Measurements from ENCODE around the gene SLC12A4. TPM values are rescaled to one million over a fixed set of nuclear protein-coding genes. Genes with fewer than 3 reads are reported as not detected.
A peak's percentile ranks its signal among the peaks of the same experiment; 100 is the strongest.

Gene SLC12A4
- total RNA-seq, 5 donors from 2014 or later (not counting 1 experiment from before 2014, with no cell fraction given), result 23.3 to 39.6 (median 33.7) TPM

- no peak overlapping the region for H3K4me3 Mint-ChIP-seq
- DNase-seq, result no peak
- Histone ChIP-seq H3K27me3 (replicated peaks in 1 of 2; ENCODE audit: control insufficient read depth in 2 of 2, extremely low read depth in 1 of 2, insufficient read depth in 2 of 2, low read length in 1 of 2) (peaks cover 0 to 11% of the 10 kb centered on the region in 2 experiments), H3K4me3 (ENCODE audit: control insufficient read depth in 1 of 2, extremely low read depth in 1 of 2, low read length in 1 of 2) (no peak overlapping the region), H3K9me3 (no peaks in the 10 kb centered on the region), H3K36me3 (ENCODE audit: control insufficient read depth in 2 of 2, extremely low read depth in 1 of 2, insufficient read depth in 1 of 2, low read length in 1 of 2) (no peaks in the 10 kb centered on the region), H3K4me1 (ENCODE audit: control insufficient read depth in 1 of 2, extremely low read depth in 1 of 2, insufficient read depth in 2 of 2, low read length in 2 of 2) (peaks cover 8 to 27% of the 10 kb centered on the region in 2 experiments), H3K27ac (ENCODE audit: low read length) (no peak overlapping the region)
- peaks cover 23 to 26% (median 25%) of the 10 kb centered on the region in 3 donors for H3K4me1 Mint-ChIP-seq
- POLR2A ChIA-PET, result no interaction called here
- no peaks in the 10 kb centered on the region for H3K9me3 Mint-ChIP-seq
- CTCF ChIA-PET, result interaction anchor here in 1 of 2 donors (0.6 kb wide), 1 partner anchor 153 kb away, joined by 8 read pairs; no protein-coding TSS in a partner anchor
- no peaks in the 10 kb centered on the region for H3K36me3 Mint-ChIP-seq
- WGBS (ENCODE audit: insufficient coverage), result 95% methylated on average over 34 of the region's 49 CpGs
- H3K27ac Mint-ChIP-seq, result no peak overlapping the region
- peaks cover 0 to 1% of the 10 kb centered on the region in 2 donors for H3K27me3 Mint-ChIP-seq
- ATAC-seq (replicated peaks in 1 of 4), result no peak
Observed at GRCh38 chr16:67982011-67982696, 13.7 kb upstream of the SLC12A4 start.

- no peaks in the 10 kb centered on the region for H3K9me3 Mint-ChIP-seq
- Histone ChIP-seq H3K27ac (ENCODE audit: low read length) (no peak within 1 kb of the TSS), H3K36me3 (ENCODE audit: control insufficient read depth in 2 of 2, extremely low read depth in 1 of 2, insufficient read depth in 1 of 2, low read length in 1 of 2) (no peaks in the 10 kb centered on the region), H3K4me1 (ENCODE audit: control insufficient read depth in 1 of 2, extremely low read depth in 1 of 2, insufficient read depth in 2 of 2, low read length in 2 of 2) (peaks cover 8 to 23% of the 10 kb centered on the region in 2 experiments), H3K9me3 (no peaks in the 10 kb centered on the region), H3K4me3 (ENCODE audit: control insufficient read depth in 1 of 2, extremely low read depth in 1 of 2, low read length in 1 of 2) (no peak within 1 kb of the TSS), H3K27me3 (replicated peaks in 1 of 2; ENCODE audit: control insufficient read depth in 2 of 2, extremely low read depth in 1 of 2, insufficient read depth in 2 of 2, low read length in 1 of 2) (peaks cover 0 to 17% of the 10 kb centered on the region in 2 experiments)
- peak in 3 of 35 experiments; percentile 23 to 43 (median 38) for DNase-seq
- WGBS (ENCODE audit: insufficient coverage), result 79% methylated on average over 41 of the region's 62 CpGs
- peak in 1 of 4 experiments; percentile 17 for ATAC-seq (replicated peaks in 1 of 4)
- H3K4me3 Mint-ChIP-seq, result no peak within 1 kb of the TSS
- H3K27me3 Mint-ChIP-seq, result peaks cover 0 to 1% of the 10 kb centered on the region in 2 donors
- POLR2A ChIA-PET, result no interaction called here
- H3K4me1 Mint-ChIP-seq, result peaks cover 23 to 26% (median 25%) of the 10 kb centered on the region in 3 donors
- no peaks in the 10 kb centered on the region for H3K36me3 Mint-ChIP-seq
- CTCF ChIA-PET, result no interaction called here
- no peak within 1 kb of the TSS for H3K27ac Mint-ChIP-seq
Observed at GRCh38 chr16:67979955-67980678, 11.7 kb upstream of the SLC12A4 start, which contains the start of gene DPEP3. Gene DPEP3 (minus strand): TSS chr16:67980499. CDS start chr16:67980380, 119 bp downstream.

GRCh38 chr16:67977469-67978227 is 9.2 kb upstream of the SLC12A4 start:
- Histone ChIP-seq H3K27ac (ENCODE audit: low read length) (no peak overlapping the region), H3K36me3 (ENCODE audit: control insufficient read depth in 2 of 2, extremely low read depth in 1 of 2, insufficient read depth in 1 of 2, low read length in 1 of 2) (no peaks in the 10 kb centered on the region), H3K4me3 (ENCODE audit: control insufficient read depth in 1 of 2, extremely low read depth in 1 of 2, low read length in 1 of 2) (no peak overlapping the region), H3K4me1 (ENCODE audit: control insufficient read depth in 1 of 2, extremely low read depth in 1 of 2, insufficient read depth in 2 of 2, low read length in 2 of 2) (no peaks in the 10 kb centered on the region), H3K27me3 (replicated peaks in 1 of 2; ENCODE audit: control insufficient read depth in 2 of 2, extremely low read depth in 1 of 2, insufficient read depth in 2 of 2, low read length in 1 of 2) (peaks cover 0 to 17% of the 10 kb centered on the region in 2 experiments), H3K9me3 (no peaks in the 10 kb centered on the region)
- Mint-ChIP-seq H3K27ac (no peak overlapping the region), H3K4me1 (peaks cover under 1 to 3% (median 1%) of the 10 kb centered on the region in 3 donors), H3K9me3 (no peaks in the 10 kb centered on the region), H3K4me3 (no peak overlapping the region), H3K36me3 (no peaks in the 10 kb centered on the region), H3K27me3 (peaks cover 0 to 1% of the 10 kb centered on the region in 2 donors)
- CTCF ChIA-PET, result interaction anchor here (0.5 to 0.6 kb wide), 2 partner anchors 28 to 162 kb away, joined by 3 to 7 read pairs; no protein-coding TSS in a partner anchor
- ATAC-seq (replicated peaks in 1 of 4), result no peak
- no peak for DNase-seq
- WGBS (ENCODE audit: insufficient coverage), result 78% methylated on average over 6 of the region's 9 CpGs
- POLR2A ChIA-PET, result no interaction called here

- Mint-ChIP-seq H3K27me3 (peaks cover 0 to 1% of the 10 kb centered on the region in 2 donors), H3K27ac (no peak overlapping the region), H3K4me1 (no peaks in the 10 kb centered on the region), H3K36me3 (no peaks in the 10 kb centered on the region), H3K4me3 (no peak overlapping the region), H3K9me3 (no peaks in the 10 kb centered on the region)
- Histone ChIP-seq H3K27me3 (replicated peaks in 1 of 2; ENCODE audit: control insufficient read depth in 2 of 2, extremely low read depth in 1 of 2, insufficient read depth in 2 of 2, low read length in 1 of 2) (peaks cover 0 to 17% of the 10 kb centered on the region in 2 experiments), H3K4me1 (ENCODE audit: control insufficient read depth in 1 of 2, extremely low read depth in 1 of 2, insufficient read depth in 2 of 2, low read length in 2 of 2) (no peaks in the 10 kb centered on the region), H3K27ac (ENCODE audit: low read length) (no peak overlapping the region), H3K4me3 (ENCODE audit: control insufficient read depth in 1 of 2, extremely low read depth in 1 of 2, low read length in 1 of 2) (no peak overlapping the region), H3K36me3 (ENCODE audit: control insufficient read depth in 2 of 2, extremely low read depth in 1 of 2, insufficient read depth in 1 of 2, low read length in 1 of 2) (no peaks in the 10 kb centered on the region), H3K9me3 (no peaks in the 10 kb centered on the region)
- DNase-seq, result no peak
- no peak for ATAC-seq (replicated peaks in 1 of 4)
- POLR2A ChIA-PET, result no interaction called here
- CTCF ChIA-PET, result no interaction called here
- 77% methylated on average over 4 of the region's 5 CpGs for WGBS (ENCODE audit: insufficient coverage)
Observed at GRCh38 chr16:67977005-67977404, 8.6 kb upstream of the SLC12A4 start.

- Mint-ChIP-seq H3K36me3 (no peaks in the 10 kb centered on the region), H3K27ac (peak overlapping the region in 1 of 2 donors; percentile 39), H3K4me1 (no peaks in the 10 kb centered on the region), H3K4me3 (no peak overlapping the region), H3K9me3 (no peaks in the 10 kb centered on the region), H3K27me3 (peaks cover 0 to 1% of the 10 kb centered on the region in 2 donors)
- H3K9me3 ChIP-seq, result no peaks in the 10 kb centered on the region
- CTCF ChIA-PET, result no interaction called here
- no peak overlapping the region for H3K4me3 ChIP-seq (ENCODE audit: control insufficient read depth in 1 of 2, extremely low read depth in 1 of 2, low read length in 1 of 2)
- POLR2A ChIA-PET, result no interaction called here
- 85% methylated on average over 2 of the region's 2 CpGs for WGBS (ENCODE audit: insufficient coverage)
- ATAC-seq (replicated peaks in 1 of 4), result no peak
- H3K27me3 ChIP-seq (replicated peaks in 1 of 2; ENCODE audit: control insufficient read depth in 2 of 2, extremely low read depth in 1 of 2, insufficient read depth in 2 of 2, low read length in 1 of 2), result peaks cover 0 to 17% of the 10 kb centered on the region in 2 experiments
- H3K4me1 ChIP-seq (ENCODE audit: control insufficient read depth in 1 of 2, extremely low read depth in 1 of 2, insufficient read depth in 2 of 2, low read length in 2 of 2), result no peaks in the 10 kb centered on the region
- no peaks in the 10 kb centered on the region for H3K36me3 ChIP-seq (ENCODE audit: control insufficient read depth in 2 of 2, extremely low read depth in 1 of 2, insufficient read depth in 1 of 2, low read length in 1 of 2)
- no peak for DNase-seq
- no peak overlapping the region for H3K27ac ChIP-seq (ENCODE audit: low read length)
Observed at GRCh38 chr16:67976205-67976604, 7.8 kb upstream of the SLC12A4 start.

Measured in T-cell (primary cell).